HG03460 (cell line): Measurements from ENCODE around the gene GSDMA.

Source experiments
- ATAC-seq: cut with Tn5 transposase; IDR thresholded peaks from one replicate; pipeline ENCODE4 v1.9.1; 2021; ENCODE audit not compliant: unreplicated experiment

The GSDMA gene

GRCh38 chr17:40019140-40019991, 56.6 kb downstream of the GSDMA start:
- ATAC-seq = no peak

DNA sequence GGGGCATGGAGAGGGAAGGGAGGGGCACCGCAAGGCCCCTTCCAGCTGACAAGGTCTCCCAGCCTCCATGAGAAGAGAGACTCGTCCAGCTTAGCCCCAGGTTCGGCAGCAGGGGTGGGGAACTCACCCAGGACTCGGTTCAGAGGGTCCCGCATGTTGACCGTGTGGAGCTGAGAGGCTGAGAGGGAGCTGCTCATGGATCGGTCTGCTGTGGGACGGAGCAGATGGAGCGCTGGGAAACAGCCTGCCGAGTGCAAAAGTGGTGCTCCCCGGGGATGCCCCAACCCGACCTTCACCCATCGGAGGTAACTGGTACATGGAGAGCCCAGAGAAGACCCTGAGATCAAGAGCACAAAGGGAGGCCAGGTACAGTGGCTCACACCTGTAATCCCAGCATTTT, 57.3 kb downstream of the GSDMA start:
- ATAC-seq = no peak

GRCh38 chr17:40021451-40021971, 58.7 kb downstream of the GSDMA start:
- no peak for ATAC-seq

- ATAC-seq = no peak
Measured at GRCh38 chr17:40022497-40022896, 59.7 kb downstream of the GSDMA start.

DNA sequence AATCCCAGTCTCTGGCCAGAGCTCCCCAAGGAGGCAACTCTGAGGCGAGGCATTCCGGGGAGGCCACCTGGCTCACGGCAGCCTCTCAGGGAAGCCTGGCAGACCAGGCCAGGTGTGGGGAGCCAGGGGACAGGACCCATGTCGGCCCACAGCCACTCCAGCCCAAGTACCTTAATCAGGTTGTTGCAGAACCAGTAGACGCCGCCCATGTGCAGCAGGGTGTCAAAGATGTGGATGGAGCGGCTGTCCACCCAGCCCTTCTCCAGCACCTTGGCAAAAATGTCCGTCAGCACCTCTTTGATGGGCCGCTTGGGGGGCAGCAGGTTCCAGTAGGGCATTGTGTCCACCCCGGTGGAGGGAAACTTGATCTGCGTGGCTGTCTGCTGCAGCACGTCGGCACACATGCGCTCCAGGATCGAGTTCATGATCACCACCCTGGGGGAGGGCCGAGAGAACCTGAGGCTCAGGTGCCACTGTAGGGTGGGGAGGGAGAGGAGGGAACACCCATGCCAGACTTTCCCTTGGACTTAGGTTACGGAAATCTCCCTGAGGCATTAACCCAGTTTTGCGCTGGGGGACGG, 60.2 kb downstream of the GSDMA start:
- no peak for ATAC-seq

- no peak for ATAC-seq
Measured at GRCh38 chr17:40023590-40024292, 60.9 kb downstream of the GSDMA start.

- ATAC-seq = no peak
Measured at GRCh38 chr17:40024901-40025300, 62.1 kb downstream of the GSDMA start.

- no peak for ATAC-seq
Measured at GRCh38 chr17:40025559-40025958, 62.8 kb downstream of the GSDMA start.

- no peak for ATAC-seq
Measured at GRCh38 chr17:40025991-40026815, 63.4 kb downstream of the GSDMA start.

DNA sequence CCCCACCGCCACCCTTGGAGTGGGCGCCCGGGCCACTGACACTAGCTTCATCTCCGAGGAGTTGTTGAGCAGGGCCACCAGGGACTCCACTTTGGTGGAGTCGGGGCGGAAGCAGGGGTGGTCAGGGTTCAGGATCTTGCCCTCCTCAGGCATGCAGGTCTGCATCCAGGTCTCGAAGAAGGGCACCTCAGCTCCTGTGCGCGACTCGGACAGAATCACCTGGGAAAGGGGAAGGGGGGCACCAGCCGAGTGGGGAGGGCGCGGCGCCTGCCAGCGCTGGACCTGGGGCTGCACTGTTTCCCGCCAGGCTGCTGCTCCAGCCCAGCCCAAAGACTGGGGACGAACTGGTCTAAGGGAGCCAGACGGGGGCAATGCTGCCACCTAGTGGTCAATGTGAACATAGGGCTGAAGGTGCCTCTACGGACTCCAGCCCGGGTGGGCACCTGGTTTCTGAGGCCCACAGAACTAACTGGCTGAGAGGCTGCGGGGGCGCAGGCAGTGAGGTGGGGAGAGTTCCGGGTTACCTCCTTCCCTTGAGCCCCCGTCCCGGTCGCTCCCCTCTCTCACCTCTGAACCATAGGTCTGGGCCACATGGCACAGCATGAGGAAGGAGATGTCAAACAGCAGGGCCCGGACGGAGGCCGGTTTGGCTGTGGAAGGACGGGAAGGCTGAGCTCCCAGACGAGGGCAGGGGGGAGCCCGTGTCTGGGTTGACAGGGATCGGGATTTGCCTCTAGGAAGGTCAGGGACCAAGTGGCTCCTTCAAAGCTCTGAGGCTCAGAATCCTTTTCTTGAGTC, 64.2 kb downstream of the GSDMA start:
- no peak for ATAC-seq
